OCI-LY3 (cell line): ENCODE results near the gene DNAH11.

Experiments
- H2AFZ ChIP-seq: fragments of 200-600, 300-600 bp; shearing (Covaris generic); 2 replicates; pipeline ENCODE4 v1.6.0; 2014; ENCODE audit warnings: antibody characterized with exemption, low read depth, low read length
- H3K27ac ChIP-seq: fragments of 200-600, 300-600 bp; sonication (generic); 2 replicates; pipeline ENCODE4 v1.5.1; 2014; ENCODE audit warnings: mild to moderate bottlenecking, low read length, moderate library complexity, mixed read lengths
- H3K27me3 ChIP-seq: fragments of 200-600, 300-600 bp; sonication (generic); 2 replicates; pipeline ENCODE4 v1.6.1; 2014; ENCODE audit warnings: low read depth, low read length, mixed read lengths
- H3K36me3 ChIP-seq: fragments of 200-600, 300-600 bp; sonication (generic); replicated peaks from 2 replicates; pipeline ENCODE3; 2014; ENCODE audit warnings: low read depth, low read length, mixed read lengths
- H3K4me1 ChIP-seq: fragments of 300-600, 200-600 bp; sonication (generic); 2 replicates; pipeline ENCODE4 v1.6.1; 2014; ENCODE audit warnings: low read length, mixed read lengths
- H3K4me2 ChIP-seq: fragments of 200-600, 300-600 bp; sonication (generic); 2 replicates; pipeline ENCODE4 v1.6.1; 2014; ENCODE audit warnings: low read length, mixed read lengths
- H3K4me3 ChIP-seq: fragments of 300-600, 200-600 bp; sonication (generic); 2 replicates; pipeline ENCODE4 v1.5.1; 2014; ENCODE audit warnings: antibody characterized with exemption, mild to moderate bottlenecking, low read length, moderate library complexity
- H3K79me2 ChIP-seq: fragments of 300-600, 200-600 bp; shearing (Covaris generic); 2 replicates; pipeline ENCODE4 v1.6.1; 2014; ENCODE audit warnings: mild to moderate bottlenecking, low read length, mixed read lengths
- H3K9ac ChIP-seq: fragments of 300-600, 200-600 bp; shearing (Covaris generic); 2 replicates; pipeline ENCODE4 v1.6.0; 2014; ENCODE audit warnings: mild to moderate bottlenecking, low read length, moderate library complexity
- H3K9me3 ChIP-seq: fragments of 200-600, 300-600 bp; shearing (Covaris generic); 2 replicates; pipeline ENCODE4 v1.6.1; 2014; ENCODE audit warnings: low read length, mixed read lengths; ENCODE audit not compliant: insufficient read depth
- H4K20me1 ChIP-seq: fragments of 200-600, 300-600 bp; sonication (generic); 2 replicates; pipeline ENCODE4 v1.6.1; 2016; ENCODE audit warnings: low read length, mixed read lengths; ENCODE audit not compliant: insufficient read depth
- EZH2phosphoT487 ChIP-seq: fragments of 200-600 bp; shearing (Covaris generic); IDR thresholded peaks from 2 replicates; pipeline ENCODE4 v1.6.1; 2018; ENCODE audit warnings: antibody characterized with exemption, mixed run types, low read depth
- TF ChIP-seq, protein P1 (sequence below): fragments of 200-600, 300-600 bp; sonication (generic); IDR thresholded peaks from 2 replicates; pipeline ENCODE4 v1.5.1; 2014; ENCODE audit warnings: antibody characterized with exemption, low read length, low read depth

The DNAH11 gene

DNA sequence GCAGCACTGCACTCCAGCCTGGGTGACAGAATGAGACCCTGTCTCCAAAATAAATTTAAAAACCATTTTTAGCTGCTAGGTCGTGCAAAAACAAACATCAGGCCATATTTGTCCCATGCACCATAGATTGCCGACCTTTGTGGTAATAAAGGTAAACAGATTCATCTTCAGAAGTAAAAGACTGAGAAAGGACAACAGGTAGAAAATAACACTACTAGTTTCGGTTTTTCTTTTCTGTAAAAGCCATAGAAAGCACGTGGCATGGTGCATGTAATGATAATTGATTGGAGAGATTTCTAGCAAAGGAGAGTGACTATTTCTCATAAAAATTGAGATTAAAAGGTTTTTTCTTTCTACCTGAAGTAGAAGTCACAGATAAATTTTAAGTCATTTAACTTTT is 93.9 kb downstream of the DNAH11 start:
- no peaks in the 10 kb centered on the region for H3K4me1 ChIP-seq
- H3K4me3 ChIP-seq = no peak overlapping the region
- no peak for TF ChIP-seq EZH2phosphoT487
- H3K36me3 ChIP-seq = no peaks in the 10 kb centered on the region
- H3K27ac ChIP-seq = no peak overlapping the region
- H3K9me3 ChIP-seq = no peaks in the 10 kb centered on the region
- H3K79me2 ChIP-seq = no peaks in the 10 kb centered on the region
- no peaks in the 10 kb centered on the region for H4K20me1 ChIP-seq
- H3K27me3 ChIP-seq = no peaks in the 10 kb centered on the region
- no peak overlapping the region for H2AFZ ChIP-seq
- H3K4me2 ChIP-seq = peak overlapping the region; percentile 4; the same call in 1 of the 2 replicates
- H3K9ac ChIP-seq = no peak overlapping the region

DNA sequence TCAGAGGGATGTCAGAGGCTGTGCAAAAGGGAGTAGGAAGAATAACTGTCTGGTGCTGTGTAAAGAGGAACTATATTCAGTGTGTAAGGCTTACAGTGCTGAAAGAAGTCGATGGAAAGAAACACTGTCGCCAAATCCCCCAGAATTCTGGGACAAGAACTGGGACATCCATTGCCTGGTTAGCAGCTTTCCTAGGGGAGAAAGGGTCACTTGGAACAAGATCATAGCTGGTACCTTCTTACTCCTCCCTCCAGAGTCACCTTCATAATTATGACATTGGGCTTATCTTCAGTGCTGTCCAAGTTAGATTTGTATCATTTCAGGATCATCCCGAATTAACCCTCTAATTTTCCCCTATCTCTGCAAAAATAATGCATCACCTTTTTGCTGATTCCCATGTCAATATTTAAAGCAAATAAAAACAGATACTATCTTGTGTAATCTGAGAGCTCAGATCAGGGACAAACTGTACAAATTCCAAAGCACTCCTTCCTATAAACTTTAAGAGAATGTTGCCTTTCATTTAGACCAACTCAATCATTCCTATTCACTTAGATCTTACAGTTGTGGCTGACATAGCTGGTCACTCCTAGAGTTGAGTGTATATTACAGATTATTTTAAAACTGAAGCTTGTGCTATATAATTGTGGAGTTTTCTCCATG is 96.5 kb downstream of the DNAH11 start:
- no peak overlapping the region for H3K4me2 ChIP-seq
- no peak overlapping the region for H3K27ac ChIP-seq
- TF ChIP-seq, protein P1, sequence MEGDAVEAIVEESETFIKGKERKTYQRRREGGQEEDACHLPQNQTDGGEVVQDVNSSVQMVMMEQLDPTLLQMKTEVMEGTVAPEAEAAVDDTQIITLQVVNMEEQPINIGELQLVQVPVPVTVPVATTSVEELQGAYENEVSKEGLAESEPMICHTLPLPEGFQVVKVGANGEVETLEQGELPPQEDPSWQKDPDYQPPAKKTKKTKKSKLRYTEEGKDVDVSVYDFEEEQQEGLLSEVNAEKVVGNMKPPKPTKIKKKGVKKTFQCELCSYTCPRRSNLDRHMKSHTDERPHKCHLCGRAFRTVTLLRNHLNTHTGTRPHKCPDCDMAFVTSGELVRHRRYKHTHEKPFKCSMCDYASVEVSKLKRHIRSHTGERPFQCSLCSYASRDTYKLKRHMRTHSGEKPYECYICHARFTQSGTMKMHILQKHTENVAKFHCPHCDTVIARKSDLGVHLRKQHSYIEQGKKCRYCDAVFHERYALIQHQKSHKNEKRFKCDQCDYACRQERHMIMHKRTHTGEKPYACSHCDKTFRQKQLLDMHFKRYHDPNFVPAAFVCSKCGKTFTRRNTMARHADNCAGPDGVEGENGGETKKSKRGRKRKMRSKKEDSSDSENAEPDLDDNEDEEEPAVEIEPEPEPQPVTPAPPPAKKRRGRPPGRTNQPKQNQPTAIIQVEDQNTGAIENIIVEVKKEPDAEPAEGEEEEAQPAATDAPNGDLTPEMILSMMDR = no peak
- no peak for TF ChIP-seq EZH2phosphoT487
- H3K27me3 ChIP-seq = no peaks in the 10 kb centered on the region
- H4K20me1 ChIP-seq = no peaks in the 10 kb centered on the region
- H3K9ac ChIP-seq = no peak overlapping the region
- H3K9me3 ChIP-seq = no peaks in the 10 kb centered on the region
- H3K4me1 ChIP-seq = no peaks in the 10 kb centered on the region
- H3K4me3 ChIP-seq = no peak overlapping the region
- H2AFZ ChIP-seq = no peak overlapping the region
- no peaks in the 10 kb centered on the region for H3K79me2 ChIP-seq
- no peaks in the 10 kb centered on the region for H3K36me3 ChIP-seq

DNA sequence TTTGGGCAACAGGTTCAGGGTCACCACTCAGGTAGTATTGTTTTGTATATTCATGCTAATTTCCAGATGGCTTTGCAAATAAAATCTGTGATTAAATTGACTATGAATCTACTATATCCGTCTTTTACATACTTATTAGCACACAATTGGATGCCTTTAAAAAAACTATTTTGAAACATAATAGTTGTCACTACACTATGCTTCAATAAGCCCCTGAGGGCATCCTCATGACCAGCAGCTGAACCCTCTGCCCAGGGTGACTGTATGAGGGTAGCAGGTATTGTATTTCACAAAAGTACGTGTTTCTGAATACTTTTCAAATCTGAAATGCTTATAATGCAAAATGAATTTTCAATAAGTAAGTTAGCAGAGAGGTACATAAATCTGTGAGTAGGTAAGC is 97.3 kb downstream of the DNAH11 start:
- H3K9ac ChIP-seq = no peak overlapping the region
- no peaks in the 10 kb centered on the region for H3K4me1 ChIP-seq
- no peak overlapping the region for H2AFZ ChIP-seq
- no peaks in the 10 kb centered on the region for H3K27me3 ChIP-seq
- no peak overlapping the region for H3K4me2 ChIP-seq
- no peaks in the 10 kb centered on the region for H3K79me2 ChIP-seq
- H3K9me3 ChIP-seq = no peaks in the 10 kb centered on the region
- H3K4me3 ChIP-seq = no peak overlapping the region
- TF ChIP-seq, protein P1 = no peak
- no peak for TF ChIP-seq EZH2phosphoT487
- no peak overlapping the region for H3K27ac ChIP-seq
- H3K36me3 ChIP-seq = no peaks in the 10 kb centered on the region
- no peaks in the 10 kb centered on the region for H4K20me1 ChIP-seq

- Histone ChIP-seq H3K9me3 (no peaks in the 10 kb centered on the region), H3K4me2 (no peak overlapping the region), H3K27me3 (no peaks in the 10 kb centered on the region), H3K27ac (no peak overlapping the region), H4K20me1 (no peaks in the 10 kb centered on the region), H3K4me1 (no peaks in the 10 kb centered on the region), H2AFZ (no peak overlapping the region), H3K4me3 (no peak overlapping the region), H3K9ac (no peak overlapping the region), H3K79me2 (no peaks in the 10 kb centered on the region), H3K36me3 (no peaks in the 10 kb centered on the region)
- TF ChIP-seq EZH2phosphoT487 = no peak
- TF ChIP-seq, protein P1 = no peak
These were observed 98.7 kb downstream of the DNAH11 start for GRCh38 chr7:21641546-21641945.

GRCh38 chr7:21642422-21642821 is 99.6 kb downstream of the DNAH11 start:
- H3K4me3 ChIP-seq = no peak overlapping the region
- H2AFZ ChIP-seq = no peak overlapping the region
- H4K20me1 ChIP-seq = no peaks in the 10 kb centered on the region
- H3K27ac ChIP-seq = no peak overlapping the region
- no peaks in the 10 kb centered on the region for H3K27me3 ChIP-seq
- H3K36me3 ChIP-seq = no peaks in the 10 kb centered on the region
- H3K4me1 ChIP-seq = no peaks in the 10 kb centered on the region
- H3K79me2 ChIP-seq = no peaks in the 10 kb centered on the region
- TF ChIP-seq EZH2phosphoT487 = no peak
- TF ChIP-seq, protein P1 = no peak
- no peaks in the 10 kb centered on the region for H3K9me3 ChIP-seq
- no peak overlapping the region for H3K4me2 ChIP-seq
- no peak overlapping the region for H3K9ac ChIP-seq
